SU-DHL-6 (cell line): Measurements from ENCODE around the gene SPPL2A.

Source experiments
- H2AFZ ChIP-seq: fragments of 200-600 bp; sonication (generic); 2 replicates; pipeline ENCODE4 v1.6.1; 2014; ENCODE audit warnings: low read depth, mild to moderate bottlenecking, moderate library complexity, mixed read lengths, antibody characterized with exemption, low read length; ENCODE audit not compliant: severe bottlenecking
- H3F3A ChIP-seq: fragments of 200-600 bp; shearing (Covaris generic); 2 replicates; pipeline ENCODE4 v1.6.0; 2016; ENCODE audit warnings: antibody characterized with exemption, mild to moderate bottlenecking; ENCODE audit not compliant: insufficient read depth
- H3K27ac ChIP-seq: fragments of 200-600 bp; sonication (generic); 2 replicates; pipeline ENCODE4 v1.5.1; 2016; ENCODE audit warnings: low read depth, mild to moderate bottlenecking, low read length, moderate library complexity, mixed read lengths
- H3K27me3 ChIP-seq: fragments of 200-600 bp; sonication (generic), shearing (Covaris generic); 2 replicates; pipeline ENCODE4 v1.6.0; 2014; ENCODE audit warnings: mild to moderate bottlenecking, low read length
- H3K36me3 ChIP-seq: fragments of 200-600 bp; sonication (generic); 2 replicates; pipeline ENCODE4 v1.6.1; 2014; ENCODE audit warnings: mild to moderate bottlenecking, low read length, mixed read lengths
- H3K4me2 ChIP-seq: fragments of 300-600, 200-600 bp; shearing (Covaris generic), sonication (generic); 2 replicates; pipeline ENCODE4 v1.6.0; 2014; ENCODE audit warnings: low read length, low read depth, mild to moderate bottlenecking; ENCODE audit not compliant: poor library complexity, severe bottlenecking
- H3K4me3 ChIP-seq: fragments of 200-600 bp; sonication (generic); 2 replicates; pipeline ENCODE4 v1.5.1; 2014; ENCODE audit warnings: antibody characterized with exemption, low read length, mild to moderate bottlenecking, mixed read lengths; ENCODE audit not compliant: insufficient read depth, poor library complexity, severe bottlenecking
- H3K79me2 ChIP-seq: fragments of 200-600 bp; sonication (generic); 2 replicates; pipeline ENCODE4 v1.6.1; 2014; ENCODE audit warnings: mild to moderate bottlenecking, low read length, moderate library complexity; ENCODE audit not compliant: insufficient read depth
- H3K9ac ChIP-seq: fragments of 200-600 bp; sonication (generic); 2 replicates; pipeline ENCODE4 v1.7.0; 2014; ENCODE audit warnings: mild to moderate bottlenecking, low read length
- H3K9me2 ChIP-seq: fragments of 200-600 bp; sonication (generic); replicated peaks from 2 replicates; pipeline ENCODE4 v1.6.1; 2014; ENCODE audit warnings: low read length; ENCODE audit not compliant: insufficient read depth
- H3K9me3 ChIP-seq: fragments of 200-600 bp; sonication (generic); 2 replicates; pipeline ENCODE4 v1.6.1; 2014; ENCODE audit warnings: low read length, mixed read lengths; ENCODE audit not compliant: insufficient read depth
- H4K20me1 ChIP-seq: fragments of 200-600 bp; sonication (generic); 2 replicates; pipeline ENCODE4 v1.6.1; 2014; ENCODE audit warnings: low read depth, mild to moderate bottlenecking, antibody characterized with exemption, low read length, moderate library complexity, mixed read lengths
- CTCF ChIP-seq: fragments of 200-600 bp; sonication (generic); IDR thresholded peaks from one replicate; pipeline ENCODE4 v1.5.1; 2017; ENCODE audit warnings: antibody characterized with exemption, mild to moderate bottlenecking, low read length, moderate library complexity; ENCODE audit not compliant: insufficient read depth, poor library complexity, severe bottlenecking
- EZH2phosphoT487 ChIP-seq: fragments of 200-600 bp; sonication (generic), shearing (Covaris generic); conservative IDR thresholded peaks from 2 replicates; pipeline ENCODE4 v1.6.1; 2018; ENCODE audit warnings: mild to moderate bottlenecking, antibody characterized with exemption, low read length, moderate library complexity, mixed read lengths

The SPPL2A gene

DNA sequence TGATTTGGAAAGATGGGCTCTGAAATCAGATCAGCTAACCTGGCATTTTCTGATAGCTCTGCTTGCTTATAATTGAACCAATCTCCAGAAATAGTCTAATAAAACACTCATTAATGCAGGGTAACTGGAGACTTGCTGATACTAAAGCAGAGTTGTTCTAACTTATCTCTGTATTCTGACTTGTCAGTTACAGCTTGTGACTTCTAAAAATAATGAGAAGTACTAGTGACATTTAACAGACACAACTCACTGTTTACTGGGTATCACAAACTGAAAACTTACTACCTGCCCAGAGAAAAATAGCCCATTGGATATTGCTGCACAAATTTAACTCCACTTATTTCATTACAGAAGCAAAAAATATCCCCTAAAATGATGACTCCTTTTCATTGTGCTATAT lies 54.9 kb downstream of the SPPL2A start:
- no peak for TF ChIP-seq EZH2phosphoT487
- TF ChIP-seq CTCF = no peak

DNA sequence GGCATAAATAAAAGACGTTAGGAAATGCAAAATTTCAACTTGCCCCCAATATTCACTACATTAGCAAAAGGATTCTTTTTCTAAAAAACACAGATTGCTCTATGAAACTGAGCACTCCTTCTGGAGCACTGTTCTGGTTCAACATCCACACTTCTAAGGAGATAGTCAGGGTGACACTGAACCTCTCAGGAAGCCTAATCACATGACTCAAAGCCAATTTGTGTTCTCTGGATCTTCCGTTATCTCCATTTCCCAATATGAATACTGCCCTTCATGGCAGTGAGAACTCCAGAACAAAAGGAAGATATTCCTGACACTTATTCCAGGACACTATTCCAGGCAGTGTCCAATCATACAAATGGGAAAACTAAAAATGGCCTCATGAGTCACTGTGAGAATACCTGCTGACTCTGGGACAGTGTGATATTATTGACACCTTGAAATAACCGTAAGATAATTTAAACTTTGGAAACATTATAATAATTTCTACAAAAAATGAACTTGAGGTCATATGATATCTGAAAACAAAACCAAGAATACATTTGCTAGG lies 57.6 kb downstream of the SPPL2A start:
- no peaks in the 10 kb centered on the region for H3K9me3 ChIP-seq
- no peak overlapping the region for H3K4me2 ChIP-seq
- no peak overlapping the region for H2AFZ ChIP-seq

More for the DNA sequence above, 54.9 kb downstream of the SPPL2A start:
- no peak overlapping the region for H3K4me2 ChIP-seq
- H3F3A ChIP-seq = 0 out of 2 replicates have a peak, but pooled peaks cover 2% of the 10 kb centered on the region
- no peaks in the 10 kb centered on the region for H3K9me3 ChIP-seq
- H3K4me3 ChIP-seq = no peak overlapping the region
- no peaks in the 10 kb centered on the region for H3K79me2 ChIP-seq
- no peak overlapping the region for H2AFZ ChIP-seq
- H3K9me2 ChIP-seq = no peaks in the 10 kb centered on the region
- H3K9ac ChIP-seq = no peak overlapping the region
- no peaks in the 10 kb centered on the region; the same call in 1 of the 2 replicates for H3K36me3 ChIP-seq
- H3K27ac ChIP-seq = no peak overlapping the region
- no peaks in the 10 kb centered on the region for H4K20me1 ChIP-seq
- H3K27me3 ChIP-seq = no peaks in the 10 kb centered on the region

GRCh38 chr15:50702762-50703334 lies 62.7 kb downstream of the SPPL2A start:
- H3K9me3 ChIP-seq = no peaks in the 10 kb centered on the region
- H3K79me2 ChIP-seq = no peaks in the 10 kb centered on the region
- no peaks in the 10 kb centered on the region for H3K9me2 ChIP-seq
- no peak overlapping the region for H3K27ac ChIP-seq
- no peaks in the 10 kb centered on the region for H3K27me3 ChIP-seq
- no peak for TF ChIP-seq EZH2phosphoT487
- TF ChIP-seq CTCF = no peak
- peaks cover 8% of the 10 kb centered on the region; the same call in 1 of the 2 replicates for H3F3A ChIP-seq
- no peak overlapping the region for H3K9ac ChIP-seq
- no peak overlapping the region for H3K4me3 ChIP-seq
- no peaks in the 10 kb centered on the region for H4K20me1 ChIP-seq
- H2AFZ ChIP-seq = no peak overlapping the region
- H3K36me3 ChIP-seq = no peaks in the 10 kb centered on the region; the same call in 1 of the 2 replicates
- no peak overlapping the region for H3K4me2 ChIP-seq

More for the DNA sequence above, 57.6 kb downstream of the SPPL2A start:
- H3K36me3 ChIP-seq = no peaks in the 10 kb centered on the region; the same call in 1 of the 2 replicates
- no peaks in the 10 kb centered on the region for H3K9me2 ChIP-seq
- TF ChIP-seq CTCF = no peak
- no peak for TF ChIP-seq EZH2phosphoT487
- no peak overlapping the region for H3K27ac ChIP-seq
- H3K9ac ChIP-seq = no peak overlapping the region
- H3F3A ChIP-seq = peaks cover 2% of the 10 kb centered on the region; the same call in 1 of the 2 replicates
- no peaks in the 10 kb centered on the region for H4K20me1 ChIP-seq
- H3K79me2 ChIP-seq = no peaks in the 10 kb centered on the region
- no peaks in the 10 kb centered on the region for H3K27me3 ChIP-seq
- H3K4me3 ChIP-seq = no peak overlapping the region
